Body of pancreas (tissue), 4 donors: Measurements from ENCODE around the gene SMARCA4.

Source experiments
- POLR2A ChIP-seq, 3 donors: fragments of 450-650 bp; IDR thresholded peaks; one replicate each; pipeline ENCODE4 v1.6.1; 2016; ENCODE audit warnings: antibody characterized with exemption in 3 of 3, mild to moderate bottlenecking in 2 of 3
- TF ChIP-seq, protein P1 (sequence below), 7 experiments: fragments of 450-650 bp in 4 of 7; fragments of 200-600 bp in 3 of 7; sonication (generic) in 3 of 7; IDR thresholded peaks; one replicate each; pipeline ENCODE4 v1.5.1; 2016 to 2019; ENCODE audit warnings: antibody characterized with exemption in 7 of 7

DNA sequence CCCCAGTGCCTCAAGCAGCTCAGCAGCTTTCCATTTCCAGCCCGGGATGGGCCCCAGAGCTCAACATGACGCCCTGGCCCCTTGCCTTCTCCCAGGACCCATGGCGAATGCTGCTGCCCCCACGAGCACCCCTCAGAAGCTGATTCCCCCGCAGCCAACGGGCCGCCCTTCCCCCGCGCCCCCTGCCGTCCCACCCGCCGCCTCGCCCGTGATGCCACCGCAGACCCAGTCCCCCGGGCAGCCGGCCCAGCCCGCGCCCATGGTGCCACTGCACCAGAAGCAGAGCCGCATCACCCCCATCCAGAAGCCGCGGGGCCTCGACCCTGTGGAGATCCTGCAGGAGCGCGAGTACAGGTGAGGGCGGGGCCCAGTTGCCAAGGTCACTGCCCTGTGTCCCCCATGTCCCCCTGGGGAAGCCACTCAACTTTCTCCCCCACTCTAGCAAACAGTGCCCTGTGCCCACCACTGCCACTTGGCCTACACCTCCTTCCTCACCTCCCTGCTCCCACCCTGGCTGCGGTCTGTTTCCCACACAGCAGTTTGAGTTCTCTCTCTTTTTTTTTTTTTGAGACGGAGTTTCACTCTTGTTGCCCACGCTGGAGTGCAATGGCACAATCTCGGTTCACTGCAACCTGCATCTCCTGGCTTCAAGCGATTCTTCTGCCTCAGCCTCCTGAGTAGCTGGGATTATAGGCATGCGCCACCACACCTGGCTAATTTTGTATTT is 26.9 kb downstream of the SMARCA4 start:
- TF ChIP-seq, protein P1, sequence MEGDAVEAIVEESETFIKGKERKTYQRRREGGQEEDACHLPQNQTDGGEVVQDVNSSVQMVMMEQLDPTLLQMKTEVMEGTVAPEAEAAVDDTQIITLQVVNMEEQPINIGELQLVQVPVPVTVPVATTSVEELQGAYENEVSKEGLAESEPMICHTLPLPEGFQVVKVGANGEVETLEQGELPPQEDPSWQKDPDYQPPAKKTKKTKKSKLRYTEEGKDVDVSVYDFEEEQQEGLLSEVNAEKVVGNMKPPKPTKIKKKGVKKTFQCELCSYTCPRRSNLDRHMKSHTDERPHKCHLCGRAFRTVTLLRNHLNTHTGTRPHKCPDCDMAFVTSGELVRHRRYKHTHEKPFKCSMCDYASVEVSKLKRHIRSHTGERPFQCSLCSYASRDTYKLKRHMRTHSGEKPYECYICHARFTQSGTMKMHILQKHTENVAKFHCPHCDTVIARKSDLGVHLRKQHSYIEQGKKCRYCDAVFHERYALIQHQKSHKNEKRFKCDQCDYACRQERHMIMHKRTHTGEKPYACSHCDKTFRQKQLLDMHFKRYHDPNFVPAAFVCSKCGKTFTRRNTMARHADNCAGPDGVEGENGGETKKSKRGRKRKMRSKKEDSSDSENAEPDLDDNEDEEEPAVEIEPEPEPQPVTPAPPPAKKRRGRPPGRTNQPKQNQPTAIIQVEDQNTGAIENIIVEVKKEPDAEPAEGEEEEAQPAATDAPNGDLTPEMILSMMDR (IDR thresholded peaks at IDR 0.05): no peak
- TF ChIP-seq POLR2A (IDR thresholded peaks at IDR 0.05): no peak
